Measurements from ENCODE around the gene SND1.

The SND1 gene

GRCh38 chr7:127667759-127668530 is 16.0 kb downstream of the SND1 start:
- Histone ChIP-seq H3K27ac (replicated peaks) (no peak overlapping the region), H3K27me3 (ENCODE audit: insufficient read depth, poor library complexity, severe bottlenecking) (no peaks in the 10 kb centered on the region), H3K4me3 (replicated peaks; ENCODE audit: insufficient read depth, low read length) (no peak overlapping the region)
- TF ChIP-seq GABPA (IDR thresholded peaks at IDR 0.05; ENCODE audit: low read depth) (no peak), CTCF (IDR thresholded peaks at IDR 0.05; ENCODE audit: insufficient read depth, low read length) (no peak), SPI1 (IDR thresholded peaks at IDR 0.05; ENCODE audit: borderline replicate concordance, low read depth) (peak; percentile 39; the same call in 1 of the 2 replicates), REST (IDR thresholded peaks at IDR 0.05; ENCODE audit: insufficient replicate concordance, low read depth) (no peak), POLR2AphosphoS5 (IDR thresholded peaks at IDR 0.05; ENCODE audit: low read depth) (no peak)
- DNase-seq (ENCODE audit: low read depth in 1 of 2, low spot score in 1 of 2) = peak; percentile 53 to 55

- Histone ChIP-seq H3K27ac (replicated peaks) (no peak overlapping the region), H3K4me3 (replicated peaks; ENCODE audit: insufficient read depth, low read length) (no peak overlapping the region), H3K27me3 (ENCODE audit: insufficient read depth, poor library complexity, severe bottlenecking) (no peaks in the 10 kb centered on the region)
- TF ChIP-seq REST (IDR thresholded peaks at IDR 0.05; ENCODE audit: insufficient replicate concordance, low read depth) (no peak), CTCF (IDR thresholded peaks at IDR 0.05; ENCODE audit: insufficient read depth, low read length) (no peak), GABPA (IDR thresholded peaks at IDR 0.05; ENCODE audit: low read depth) (no peak), SPI1 (IDR thresholded peaks at IDR 0.05; ENCODE audit: borderline replicate concordance, low read depth) (no peak)
- no peak for DNase-seq (ENCODE audit: low read depth in 1 of 2, low spot score in 1 of 2)
Observed at GRCh38 chr7:127671341-127671740, 19.3 kb downstream of the SND1 start.

GRCh38 chr7:127673902-127674301 is 21.9 kb downstream of the SND1 start:
- no peaks in the 10 kb centered on the region for H3K27me3 ChIP-seq (ENCODE audit: insufficient read depth, poor library complexity, severe bottlenecking)
- TF ChIP-seq SPI1 (IDR thresholded peaks at IDR 0.05; ENCODE audit: borderline replicate concordance, low read depth) = no peak
- TF ChIP-seq GABPA (IDR thresholded peaks at IDR 0.05; ENCODE audit: low read depth) = no peak
- TF ChIP-seq POLR2AphosphoS5 (IDR thresholded peaks at IDR 0.05; ENCODE audit: low read depth) = no peak
- TF ChIP-seq CTCF (IDR thresholded peaks at IDR 0.05; ENCODE audit: insufficient read depth, low read length) = no peak
- no peak for TF ChIP-seq REST (IDR thresholded peaks at IDR 0.05; ENCODE audit: insufficient replicate concordance, low read depth)
- no peak overlapping the region for H3K4me3 ChIP-seq (replicated peaks; ENCODE audit: insufficient read depth, low read length)
- DNase-seq (ENCODE audit: low read depth in 1 of 2, low spot score in 1 of 2) = no peak
- H3K27ac ChIP-seq (replicated peaks) = no peak overlapping the region

Data from HL-60 (cell line).